Endothelial cell (in vitro differentiated cells): ENCODE data around the gene TPSAB1. TPM values are rescaled to one million over a fixed set of nuclear protein-coding genes. Genes with fewer than 3 reads are reported as not detected.
"Not testable (repeated sequence)": the region's sequence is repeated elsewhere in the genome, so short reads cannot be mapped to it uniquely, and the experiment has no call there.

Experiments used
- DNase-seq: peaks from one replicate; pipeline ENCODE4 v3.0.0; 2021; ENCODE audit warnings: low spot score
- H3K27ac Mint-ChIP-seq: one replicate; pipeline ENCODE4 v1.8.0; 2021; ENCODE audit warnings: mixed read lengths, inconsistent platforms; ENCODE audit not compliant: unreplicated experiment
- H3K27me3 Mint-ChIP-seq: one replicate; pipeline ENCODE4 v1.8.0; 2021; ENCODE audit warnings: mild to moderate bottlenecking, moderate library complexity, mixed read lengths, inconsistent platforms; ENCODE audit not compliant: unreplicated experiment
- H3K36me3 Mint-ChIP-seq: one replicate; pipeline ENCODE4 v1.8.0; 2021; ENCODE audit warnings: mild to moderate bottlenecking, low read depth, mixed read lengths, inconsistent platforms; ENCODE audit not compliant: unreplicated experiment
- H3K4me1 Mint-ChIP-seq: one replicate; pipeline ENCODE4 v1.8.0; 2021; ENCODE audit warnings: mild to moderate bottlenecking, mixed read lengths, inconsistent platforms; ENCODE audit not compliant: unreplicated experiment
- H3K4me3 Mint-ChIP-seq: one replicate; pipeline ENCODE4 v1.8.0; 2021; ENCODE audit warnings: mild to moderate bottlenecking, mixed read lengths, inconsistent platforms; ENCODE audit not compliant: unreplicated experiment
- H3K9me3 Mint-ChIP-seq: one replicate; pipeline ENCODE4 v1.8.0; 2021; ENCODE audit warnings: mixed read lengths, inconsistent platforms; ENCODE audit not compliant: unreplicated experiment
- total RNA-seq: library from RNA; stranded (reverse); fragmentation: NEBNext Ultra II Directional; extraction: Animal tissue kit (Norgen Biotek cat#: 25700); gene quantifications from one replicate; pipeline ENCODE4 v1.2.1, GENCODE V29; 2021; ENCODE audit not compliant: unreplicated experiment
- TF ChIP-seq, protein P1 (sequence below): fragments of 200-600 bp; sonication (generic); IDR thresholded peaks from one replicate; pipeline ENCODE4 v1.5.0; 2021; ENCODE audit warnings: antibody characterized with exemption; ENCODE audit not compliant: unreplicated experiment

TPSAB1 gene
- total RNA-seq, 1 donor from 2014 or later: not detected

DNA sequence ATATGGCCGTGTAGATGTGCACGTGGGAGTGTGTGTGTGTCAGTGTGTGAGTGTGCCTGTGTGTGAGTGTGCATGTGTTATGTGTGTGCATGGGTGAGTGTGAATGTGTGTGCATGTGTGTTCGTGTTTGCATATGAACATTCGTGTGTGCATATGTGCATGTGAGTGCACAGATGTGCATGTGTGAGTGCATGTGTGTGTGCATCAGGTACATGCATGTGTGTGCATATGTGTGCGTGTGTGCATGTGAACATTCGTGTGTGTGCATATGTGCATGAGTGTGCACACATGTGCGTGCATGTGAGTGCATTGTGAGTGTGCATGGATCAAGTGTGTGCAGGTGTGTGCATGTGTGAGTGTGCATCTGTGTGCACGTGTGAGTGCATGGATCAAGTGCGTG, 2.5 kb upstream of the TPSAB1 start:
- Mint-ChIP-seq H3K4me1 (peaks cover 5% of the 10 kb centered on the region), H3K27me3 (peaks cover 7% of the 10 kb centered on the region), H3K36me3 (peaks cover 5% of the 10 kb centered on the region), H3K9me3 (no peaks in the 10 kb centered on the region), H3K4me3 (peak overlapping the region; percentile 76), H3K27ac (peak overlapping the region; percentile 64)
- DNase-seq: no peak
- TF ChIP-seq, protein P1, sequence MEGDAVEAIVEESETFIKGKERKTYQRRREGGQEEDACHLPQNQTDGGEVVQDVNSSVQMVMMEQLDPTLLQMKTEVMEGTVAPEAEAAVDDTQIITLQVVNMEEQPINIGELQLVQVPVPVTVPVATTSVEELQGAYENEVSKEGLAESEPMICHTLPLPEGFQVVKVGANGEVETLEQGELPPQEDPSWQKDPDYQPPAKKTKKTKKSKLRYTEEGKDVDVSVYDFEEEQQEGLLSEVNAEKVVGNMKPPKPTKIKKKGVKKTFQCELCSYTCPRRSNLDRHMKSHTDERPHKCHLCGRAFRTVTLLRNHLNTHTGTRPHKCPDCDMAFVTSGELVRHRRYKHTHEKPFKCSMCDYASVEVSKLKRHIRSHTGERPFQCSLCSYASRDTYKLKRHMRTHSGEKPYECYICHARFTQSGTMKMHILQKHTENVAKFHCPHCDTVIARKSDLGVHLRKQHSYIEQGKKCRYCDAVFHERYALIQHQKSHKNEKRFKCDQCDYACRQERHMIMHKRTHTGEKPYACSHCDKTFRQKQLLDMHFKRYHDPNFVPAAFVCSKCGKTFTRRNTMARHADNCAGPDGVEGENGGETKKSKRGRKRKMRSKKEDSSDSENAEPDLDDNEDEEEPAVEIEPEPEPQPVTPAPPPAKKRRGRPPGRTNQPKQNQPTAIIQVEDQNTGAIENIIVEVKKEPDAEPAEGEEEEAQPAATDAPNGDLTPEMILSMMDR: no peak

DNA sequence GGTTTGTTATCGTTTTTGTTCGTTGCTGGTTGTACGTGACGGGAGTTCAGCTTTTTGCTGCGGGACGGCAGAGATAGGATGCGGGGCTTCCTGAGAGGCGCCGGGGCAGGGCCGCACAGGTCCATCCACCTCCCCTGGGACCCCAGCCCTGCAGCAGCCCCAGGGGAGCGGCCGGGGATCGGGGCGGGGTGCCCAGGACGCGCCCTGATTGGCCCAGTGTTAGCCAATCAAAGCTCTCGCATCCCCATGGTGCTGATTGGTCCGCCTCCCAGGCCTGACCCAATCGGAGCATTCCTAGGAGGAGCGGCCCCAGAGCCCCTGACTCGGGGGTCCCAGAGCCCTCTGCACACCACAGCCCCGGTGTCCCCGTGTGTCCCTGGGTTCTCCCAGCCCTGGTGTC, 1.6 kb upstream of the TPSAB1 start:
- not testable (repeated sequence) for H3K36me3 Mint-ChIP-seq, DNase-seq, H3K4me3 Mint-ChIP-seq, H3K27me3 Mint-ChIP-seq, H3K9me3 Mint-ChIP-seq, H3K4me1 Mint-ChIP-seq
- peak overlapping the region; percentile 2 for H3K27ac Mint-ChIP-seq

DNA sequence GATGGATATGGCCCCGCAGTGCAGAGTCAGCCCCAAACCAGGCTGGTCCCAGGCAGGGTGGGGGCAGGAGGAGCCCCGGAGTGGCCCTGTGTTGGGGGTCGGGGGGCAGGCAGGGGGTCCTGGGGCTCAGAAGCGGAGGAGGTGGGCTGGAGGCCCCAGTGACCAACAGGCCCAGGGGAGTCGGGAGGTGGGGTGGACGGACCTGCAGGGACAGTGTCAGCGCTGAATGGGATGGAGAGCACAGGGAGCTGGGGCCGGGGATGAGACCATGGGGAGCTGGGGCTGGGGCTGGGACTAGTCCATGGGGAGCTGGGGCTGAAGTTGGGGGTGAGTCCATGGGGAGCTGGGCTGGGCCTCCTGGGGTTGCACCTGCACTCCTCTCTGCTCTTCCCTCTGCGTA, 930 bp upstream of the TPSAB1 start:
- H3K9me3 Mint-ChIP-seq, H3K27ac Mint-ChIP-seq, H3K36me3 Mint-ChIP-seq, H3K4me1 Mint-ChIP-seq, H3K4me3 Mint-ChIP-seq, H3K27me3 Mint-ChIP-seq, DNase-seq: not testable (repeated sequence)

DNA sequence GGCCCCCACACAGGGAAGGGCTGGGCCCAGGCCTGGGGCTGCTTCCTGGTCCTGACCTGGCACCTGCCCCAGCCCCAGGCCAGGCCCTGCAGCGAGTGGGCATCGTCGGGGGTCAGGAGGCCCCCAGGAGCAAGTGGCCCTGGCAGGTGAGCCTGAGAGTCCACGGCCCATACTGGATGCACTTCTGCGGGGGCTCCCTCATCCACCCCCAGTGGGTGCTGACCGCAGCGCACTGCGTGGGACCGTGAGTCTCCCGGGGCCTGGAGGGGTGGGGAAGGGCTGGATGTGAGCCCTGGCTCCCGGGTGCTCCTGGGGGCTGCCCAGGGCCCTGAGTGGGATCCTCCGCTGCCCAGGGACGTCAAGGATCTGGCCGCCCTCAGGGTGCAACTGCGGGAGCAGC, 576 bp downstream of the TPSAB1 start:
- H3K4me3 Mint-ChIP-seq, H3K36me3 Mint-ChIP-seq, H3K4me1 Mint-ChIP-seq, H3K27me3 Mint-ChIP-seq, H3K9me3 Mint-ChIP-seq, DNase-seq, H3K27ac Mint-ChIP-seq: not testable (repeated sequence)

DNA sequence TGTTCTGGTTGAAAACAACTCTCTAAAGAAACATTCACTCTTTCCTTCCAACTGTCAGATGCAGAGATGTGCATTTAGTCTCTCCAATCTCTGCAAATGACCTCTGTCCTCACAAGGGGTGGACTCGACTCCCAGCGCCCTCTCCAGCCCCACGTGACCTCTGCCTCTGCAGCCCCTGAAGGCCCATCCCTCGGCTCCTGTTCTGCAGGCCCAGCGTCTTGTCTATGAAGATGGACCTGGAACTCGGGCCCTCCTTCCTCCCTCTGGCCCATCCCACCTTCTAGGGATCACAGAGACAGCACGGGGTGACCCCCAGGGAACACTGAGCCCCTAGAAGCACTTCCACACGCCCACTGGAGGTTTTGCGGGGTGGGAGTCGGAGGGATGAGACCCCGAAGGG, 2.9 kb downstream of the TPSAB1 start:
- not testable (repeated sequence) for H3K27ac Mint-ChIP-seq, H3K4me1 Mint-ChIP-seq, H3K27me3 Mint-ChIP-seq, H3K9me3 Mint-ChIP-seq, H3K36me3 Mint-ChIP-seq, H3K4me3 Mint-ChIP-seq
- DNase-seq: peak; percentile 2

DNA sequence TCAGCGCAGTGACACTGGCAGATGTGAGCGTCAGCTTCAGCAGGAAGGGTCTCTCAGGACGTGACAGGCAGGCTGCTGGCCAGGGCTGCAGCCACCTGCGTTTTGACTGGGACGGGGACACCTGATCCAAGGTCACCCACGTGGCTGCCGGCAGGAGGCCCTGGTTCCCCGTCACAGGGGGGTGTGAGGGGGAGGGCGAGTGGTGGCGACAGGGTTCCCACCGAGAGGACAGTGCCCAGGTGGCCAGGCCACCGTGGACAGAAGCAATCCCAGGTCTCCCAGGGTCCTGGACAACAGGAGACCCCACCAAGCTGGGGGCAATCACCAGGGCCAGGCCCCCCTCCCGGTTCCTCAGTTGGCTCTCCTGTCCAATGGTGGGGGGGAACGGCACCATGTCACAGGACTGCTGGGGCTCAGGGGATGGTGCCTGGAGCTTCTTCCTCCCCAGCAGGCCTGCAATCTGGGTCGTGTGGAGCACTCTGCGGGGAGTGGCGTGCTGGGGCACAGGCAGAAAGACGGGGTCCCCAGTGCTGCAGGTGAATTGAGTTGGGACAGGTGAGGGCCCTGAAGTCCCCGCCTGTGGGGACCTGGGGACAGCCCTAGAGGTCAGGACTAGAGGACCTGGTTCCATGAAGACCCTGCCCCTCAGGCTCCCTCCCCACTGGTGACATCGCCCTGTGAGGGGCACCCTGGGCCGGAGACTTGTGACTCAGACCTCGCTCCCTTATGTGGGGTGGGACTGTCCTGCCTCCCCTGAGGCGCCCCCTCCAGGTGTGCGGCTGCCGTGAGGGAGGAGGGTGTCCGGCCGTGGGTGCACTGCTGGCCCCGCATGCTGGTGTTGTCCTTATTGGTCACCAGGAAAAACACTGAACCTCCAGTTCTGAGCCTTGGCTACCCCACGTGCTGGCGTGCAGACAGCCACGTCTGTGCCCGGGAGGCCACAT, 3.7 kb downstream of the TPSAB1 start:
- not testable (repeated sequence) for H3K9me3 Mint-ChIP-seq, H3K27ac Mint-ChIP-seq, H3K36me3 Mint-ChIP-seq, H3K27me3 Mint-ChIP-seq, H3K4me1 Mint-ChIP-seq, H3K4me3 Mint-ChIP-seq, DNase-seq

DNA sequence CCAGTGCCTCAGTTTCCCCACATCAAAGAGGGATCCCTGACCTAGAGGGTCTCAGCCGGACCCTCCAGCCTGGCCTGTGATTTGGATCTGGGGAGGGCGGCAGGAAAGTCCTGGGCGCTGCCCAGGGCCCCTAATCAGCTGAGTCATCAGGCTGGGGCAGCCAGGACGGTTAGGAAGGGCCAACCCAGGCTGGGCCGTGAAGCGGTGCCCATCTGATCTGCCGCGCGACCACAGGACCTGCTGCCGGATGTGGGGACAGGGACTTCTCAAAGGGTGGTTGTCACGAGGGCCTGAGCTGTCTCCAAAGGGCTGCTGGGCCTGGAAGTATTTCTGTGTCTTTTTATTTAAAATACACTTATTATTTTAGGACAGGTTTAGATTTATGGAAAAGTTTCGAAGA, 4.4 kb downstream of the TPSAB1 start:
- H3K27ac Mint-ChIP-seq: no peak overlapping the region
- H3K4me3 Mint-ChIP-seq: no peak overlapping the region
- no peaks in the 10 kb centered on the region for H3K9me3 Mint-ChIP-seq
- TF ChIP-seq, protein P1: no peak
- no peak for DNase-seq
- peaks cover 5% of the 10 kb centered on the region for H3K27me3 Mint-ChIP-seq
- H3K4me1 Mint-ChIP-seq: peaks cover 3% of the 10 kb centered on the region
- no peaks in the 10 kb centered on the region for H3K36me3 Mint-ChIP-seq
